Central memory CD8-positive, alpha-beta T cell (primary cell): ENCODE measurements around the gene CMSS1.

Source experiments
- ATAC-seq: fragments of 150-1000 bp; cut with Tn5 transposase; replicated peaks from 2 replicates; pipeline ENCODE4 v1.10.0; 2022; ENCODE audit warnings: mild to moderate bottlenecking, moderate FRiP score, moderate number of reproducible peaks; ENCODE audit not compliant: poor library complexity, severe bottlenecking; ENCODE audit errors: extremely low read depth
- DNase-seq, 2 donors: peaks; one replicate each; pipeline ENCODE4 v3.0.0; 2021; ENCODE audit warnings: low spot score in 2 of 2
- H3K27ac Mint-ChIP-seq: one replicate; pipeline ENCODE4 v1.8.0; 2022; ENCODE audit warnings: low read depth, mild to moderate bottlenecking, moderate library complexity, mixed read lengths
- H3K27me3 Mint-ChIP-seq: one replicate; pipeline ENCODE4 v1.8.0; 2022; ENCODE audit warnings: mixed read lengths
- H3K36me3 Mint-ChIP-seq: one replicate; pipeline ENCODE4 v1.8.0; 2022; ENCODE audit warnings: mild to moderate bottlenecking, moderate library complexity, mixed read lengths; ENCODE audit not compliant: insufficient read depth
- H3K4me1 Mint-ChIP-seq: one replicate; pipeline ENCODE4 v1.8.0; 2022; ENCODE audit warnings: mixed read lengths
- H3K4me3 Mint-ChIP-seq: one replicate; pipeline ENCODE4 v1.8.0; 2022; ENCODE audit warnings: mild to moderate bottlenecking, moderate library complexity, mixed read lengths
- H3K9me3 Mint-ChIP-seq: one replicate; pipeline ENCODE4 v1.8.0; 2022; ENCODE audit warnings: mixed read lengths

Gene CMSS1

DNA sequence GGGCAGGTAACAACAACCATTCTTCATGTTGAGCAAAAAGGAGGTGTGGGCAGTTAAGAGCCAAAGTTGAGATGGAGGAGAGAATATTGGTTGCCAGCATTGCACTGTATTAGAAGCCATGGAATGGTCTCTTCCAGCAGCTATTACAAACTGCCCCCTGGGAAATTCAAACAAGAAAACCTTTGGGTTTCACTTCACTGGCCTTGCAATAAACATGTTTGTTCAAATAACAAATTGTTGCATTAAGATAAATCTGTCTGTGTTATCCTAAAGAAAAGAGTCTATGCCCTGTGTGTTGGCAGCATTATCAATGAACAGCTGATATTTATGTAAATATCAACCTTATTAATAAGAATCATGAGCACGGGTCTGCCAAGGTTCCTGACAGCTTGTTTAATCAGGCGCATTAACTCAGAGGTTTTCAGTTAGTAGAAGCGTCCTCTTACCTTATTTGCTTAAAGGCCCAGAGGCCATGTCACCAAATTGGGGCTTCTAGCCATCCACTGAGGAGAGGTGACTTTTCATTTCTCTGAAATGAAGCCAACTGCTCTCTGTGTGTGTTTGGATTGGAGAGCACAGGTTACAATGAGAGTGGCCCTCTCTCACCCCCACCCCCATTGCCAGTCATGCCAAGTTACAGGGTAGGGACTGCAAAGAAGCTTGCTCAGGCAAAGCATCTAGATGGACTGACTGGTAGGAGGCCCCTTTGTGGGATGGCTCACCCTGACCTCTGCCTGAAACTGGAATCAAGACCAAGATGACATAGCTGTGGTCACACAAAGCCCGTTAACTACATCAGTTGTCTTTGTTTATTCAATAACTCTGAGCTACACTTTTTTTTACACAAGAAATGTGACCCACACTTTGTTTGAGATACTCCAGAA lies 286.1 kb downstream of the CMSS1 start:
- peaks cover 5% of the 10 kb centered on the region for H3K9me3 Mint-ChIP-seq
- no peaks in the 10 kb centered on the region for H3K36me3 Mint-ChIP-seq
- no peaks in the 10 kb centered on the region for H3K27me3 Mint-ChIP-seq
- ATAC-seq (no peak), DNase-seq (no peak)
- H3K27ac Mint-ChIP-seq: no peak overlapping the region
- H3K4me1 Mint-ChIP-seq: no peaks in the 10 kb centered on the region
- no peak overlapping the region for H3K4me3 Mint-ChIP-seq

DNA sequence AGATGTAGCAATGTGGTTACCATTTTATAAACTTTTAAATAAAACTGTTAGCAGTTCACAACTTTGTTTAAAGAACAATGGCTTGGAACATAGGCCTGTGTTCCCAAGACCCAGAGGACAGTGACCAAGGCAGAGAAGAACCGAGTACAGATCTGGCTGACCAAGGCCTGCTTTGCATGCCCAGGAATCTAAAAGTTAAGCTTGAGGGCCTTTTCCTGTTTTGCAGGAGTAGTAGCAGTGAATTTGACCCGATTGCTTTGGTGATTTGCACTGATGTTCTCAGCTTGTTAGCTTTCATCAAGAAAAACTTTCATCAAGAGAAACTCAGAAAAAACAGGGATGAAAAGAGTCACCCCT lies 286.8 kb downstream of the CMSS1 start:
- no peak overlapping the region for H3K4me3 Mint-ChIP-seq
- peaks cover 5% of the 10 kb centered on the region for H3K9me3 Mint-ChIP-seq
- no peaks in the 10 kb centered on the region for H3K27me3 Mint-ChIP-seq
- no peak overlapping the region for H3K27ac Mint-ChIP-seq
- DNase-seq (no peak), ATAC-seq (no peak)
- H3K4me1 Mint-ChIP-seq: no peaks in the 10 kb centered on the region
- no peaks in the 10 kb centered on the region for H3K36me3 Mint-ChIP-seq

DNA sequence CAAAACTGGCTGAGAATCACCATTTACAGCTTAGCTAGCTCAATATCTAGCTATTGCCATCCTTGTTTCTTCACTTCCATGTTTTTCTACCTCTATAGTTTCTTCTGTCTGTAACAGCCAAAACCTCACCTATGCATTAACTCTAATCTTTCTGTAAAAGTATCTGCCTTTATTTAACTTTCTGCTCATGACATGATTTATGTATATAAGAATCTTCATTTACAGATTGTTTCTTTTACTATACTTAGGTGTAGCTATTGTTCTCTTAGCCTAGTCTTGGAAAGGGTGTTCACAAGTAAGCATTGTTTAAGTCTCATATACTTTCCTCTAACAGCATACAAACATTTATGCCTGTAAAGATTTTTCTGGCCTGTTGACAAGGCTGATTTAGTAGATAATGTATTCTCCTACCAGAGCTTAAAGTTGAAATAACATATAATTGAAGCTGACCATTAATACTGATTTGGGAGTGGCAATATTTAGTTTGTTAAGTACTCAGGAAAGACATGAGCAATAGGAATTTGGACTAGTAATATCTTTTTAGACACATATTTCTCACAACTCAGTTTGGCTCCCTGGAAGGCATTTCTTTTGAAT lies 287.3 kb downstream of the CMSS1 start:
- DNase-seq: no peak
- no peaks in the 10 kb centered on the region for H3K4me1 Mint-ChIP-seq
- peaks cover 5% of the 10 kb centered on the region for H3K9me3 Mint-ChIP-seq
- H3K27me3 Mint-ChIP-seq: no peaks in the 10 kb centered on the region
- ATAC-seq: no peak
- no peak overlapping the region for H3K4me3 Mint-ChIP-seq
- H3K36me3 Mint-ChIP-seq: no peaks in the 10 kb centered on the region
- no peak overlapping the region for H3K27ac Mint-ChIP-seq

DNA sequence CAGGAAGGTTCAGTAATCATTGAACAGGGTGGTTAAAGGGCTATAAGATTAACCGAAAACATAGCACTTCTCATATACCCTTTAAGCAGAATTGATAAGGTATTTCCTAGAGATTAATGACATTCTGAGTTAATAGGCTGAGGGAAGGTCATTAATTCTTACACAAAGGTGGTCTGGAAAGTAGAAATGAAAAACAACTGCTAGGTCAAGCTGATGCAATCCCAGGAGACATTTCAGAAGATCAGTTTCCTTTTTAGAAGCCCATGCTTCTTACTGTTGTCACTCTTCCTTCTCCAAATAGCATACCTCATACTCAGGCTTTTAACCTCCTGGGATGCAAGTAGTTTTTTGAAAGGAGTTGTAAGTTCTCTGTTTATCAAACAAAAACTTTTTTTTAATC lies 287.8 kb downstream of the CMSS1 start:
- no peaks in the 10 kb centered on the region for H3K36me3 Mint-ChIP-seq
- no peaks in the 10 kb centered on the region for H3K27me3 Mint-ChIP-seq
- H3K9me3 Mint-ChIP-seq: peaks cover 5% of the 10 kb centered on the region
- H3K4me1 Mint-ChIP-seq: no peaks in the 10 kb centered on the region
- no peak for DNase-seq
- no peak overlapping the region for H3K27ac Mint-ChIP-seq
- no peak overlapping the region for H3K4me3 Mint-ChIP-seq
- ATAC-seq: no peak

DNA sequence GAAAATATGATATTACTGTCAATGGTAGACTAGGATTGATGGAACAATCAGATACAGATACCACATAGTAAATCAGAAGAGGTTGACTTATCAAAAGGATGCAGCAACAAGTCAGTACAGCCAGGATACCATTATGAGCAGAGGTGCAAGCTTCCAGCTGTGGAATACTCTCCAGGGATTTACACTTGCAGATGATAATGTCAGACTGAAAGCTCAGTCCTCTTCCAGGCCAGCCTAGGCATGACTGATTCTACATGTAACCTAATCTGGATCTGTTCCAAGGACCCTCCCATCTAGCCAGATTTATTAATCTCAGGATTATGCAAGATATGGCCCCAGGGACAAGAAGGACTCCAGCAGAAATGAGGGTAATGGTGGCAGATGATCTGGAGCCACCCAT lies 288.4 kb downstream of the CMSS1 start:
- no peak overlapping the region for H3K4me3 Mint-ChIP-seq
- ATAC-seq: no peak
- H3K4me1 Mint-ChIP-seq: no peaks in the 10 kb centered on the region
- no peak for DNase-seq
- no peak overlapping the region for H3K27ac Mint-ChIP-seq
- no peaks in the 10 kb centered on the region for H3K27me3 Mint-ChIP-seq
- peaks cover 3% of the 10 kb centered on the region for H3K9me3 Mint-ChIP-seq
- no peaks in the 10 kb centered on the region for H3K36me3 Mint-ChIP-seq

DNA sequence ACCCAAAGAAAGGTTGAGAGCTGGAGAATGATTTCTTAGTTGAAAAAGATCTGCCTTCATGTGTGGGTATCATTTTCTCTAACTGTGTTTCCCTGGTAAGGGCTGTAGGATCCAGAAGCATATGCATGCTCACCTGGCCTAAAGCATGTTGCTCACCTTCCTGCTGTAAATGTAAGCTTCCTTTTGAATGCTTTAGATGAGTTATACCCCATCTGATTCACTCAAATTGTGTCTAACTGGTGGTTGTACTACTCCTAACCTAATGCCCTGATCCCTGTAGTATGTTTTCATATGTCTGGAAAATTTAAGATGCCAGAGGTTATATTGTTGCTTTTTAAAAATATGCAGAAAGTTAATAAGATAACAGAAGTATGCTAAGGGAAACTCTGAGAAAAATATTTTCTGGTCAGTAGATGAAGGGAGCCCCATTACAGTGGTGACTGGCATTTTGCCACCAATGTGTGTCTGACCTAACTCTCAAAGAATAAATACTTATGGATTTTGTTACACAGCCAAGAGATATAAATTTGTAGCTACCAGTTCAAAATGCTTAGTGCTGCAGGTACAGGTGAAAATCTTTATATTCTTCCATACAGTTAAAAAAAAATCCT lies 289.0 kb downstream of the CMSS1 start:
- no peak overlapping the region for H3K27ac Mint-ChIP-seq
- H3K27me3 Mint-ChIP-seq: no peaks in the 10 kb centered on the region
- H3K36me3 Mint-ChIP-seq: no peaks in the 10 kb centered on the region
- no peak overlapping the region for H3K4me3 Mint-ChIP-seq
- ATAC-seq (no peak), DNase-seq (no peak)
- no peaks in the 10 kb centered on the region for H3K9me3 Mint-ChIP-seq
- no peaks in the 10 kb centered on the region for H3K4me1 Mint-ChIP-seq

DNA sequence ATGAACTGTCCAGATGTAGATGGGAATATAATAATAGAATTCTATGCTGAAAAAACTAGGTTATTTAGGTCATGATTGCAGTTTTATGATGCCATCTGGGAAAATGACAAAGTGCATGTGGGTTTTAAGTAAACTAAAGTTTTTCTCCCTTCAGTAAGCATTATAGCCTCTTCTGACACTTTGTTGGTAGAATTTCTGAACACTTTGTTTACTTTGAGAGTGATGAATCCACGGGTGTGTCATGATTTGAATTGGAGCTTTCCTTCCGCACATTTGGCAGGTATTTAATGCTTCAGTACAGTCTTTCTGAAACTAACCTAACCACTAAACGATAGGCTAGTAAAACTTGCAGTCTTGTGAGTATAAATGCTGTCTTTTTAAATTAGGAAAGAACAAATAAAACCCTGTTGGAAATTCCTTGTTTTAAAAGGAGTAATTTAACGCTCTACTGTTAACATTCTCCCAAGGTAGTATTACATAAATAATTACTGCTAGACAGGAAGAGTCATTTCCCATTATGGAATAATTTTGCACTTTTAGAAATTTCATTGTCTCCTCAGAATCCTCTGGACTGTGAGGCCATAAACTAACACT lies 289.7 kb downstream of the CMSS1 start:
- no peak for DNase-seq
- Mint-ChIP-seq H3K27me3 (no peaks in the 10 kb centered on the region), H3K4me3 (no peak overlapping the region)

DNA sequence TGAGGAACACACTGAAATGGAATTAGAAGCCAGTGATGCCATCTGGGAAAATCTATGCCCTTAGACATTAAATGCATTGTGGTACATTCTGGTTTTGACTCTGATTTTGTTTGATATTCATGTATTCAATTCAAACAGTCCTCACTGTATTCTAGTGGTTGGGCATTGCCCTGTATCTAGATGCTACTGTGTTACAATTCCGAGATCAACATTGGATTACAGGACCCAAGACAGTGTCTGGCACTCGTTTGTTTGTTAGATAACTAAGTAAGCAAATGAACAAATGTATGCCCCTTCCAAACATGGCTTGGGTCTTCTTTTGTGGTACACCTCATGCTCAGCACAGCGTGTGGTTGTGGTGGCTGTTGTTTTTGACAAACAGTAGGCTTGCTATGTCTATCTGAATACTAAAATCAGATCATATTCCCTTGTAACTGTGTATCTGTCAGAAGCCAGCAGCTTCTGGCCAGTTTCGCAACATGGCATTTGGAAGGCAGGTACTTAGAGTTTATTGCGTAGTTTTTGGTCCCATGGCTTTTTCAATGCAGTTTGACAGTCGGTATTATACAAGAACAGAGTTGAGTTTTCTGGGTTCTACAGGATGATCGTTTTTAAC lies 290.9 kb downstream of the CMSS1 start:
- ATAC-seq (no peak), DNase-seq (no peak)
- Mint-ChIP-seq H3K4me1 (no peaks in the 10 kb centered on the region), H3K27ac (no peak overlapping the region), H3K9me3 (no peaks in the 10 kb centered on the region), H3K27me3 (no peaks in the 10 kb centered on the region), H3K4me3 (no peak overlapping the region), H3K36me3 (no peaks in the 10 kb centered on the region)

More for the DNA sequence above, 289.7 kb downstream of the CMSS1 start:
- no peaks in the 10 kb centered on the region for H3K4me1 Mint-ChIP-seq
- H3K27ac Mint-ChIP-seq: no peak overlapping the region
- ATAC-seq: no peak
- no peaks in the 10 kb centered on the region for H3K36me3 Mint-ChIP-seq
- no peaks in the 10 kb centered on the region for H3K9me3 Mint-ChIP-seq

DNA sequence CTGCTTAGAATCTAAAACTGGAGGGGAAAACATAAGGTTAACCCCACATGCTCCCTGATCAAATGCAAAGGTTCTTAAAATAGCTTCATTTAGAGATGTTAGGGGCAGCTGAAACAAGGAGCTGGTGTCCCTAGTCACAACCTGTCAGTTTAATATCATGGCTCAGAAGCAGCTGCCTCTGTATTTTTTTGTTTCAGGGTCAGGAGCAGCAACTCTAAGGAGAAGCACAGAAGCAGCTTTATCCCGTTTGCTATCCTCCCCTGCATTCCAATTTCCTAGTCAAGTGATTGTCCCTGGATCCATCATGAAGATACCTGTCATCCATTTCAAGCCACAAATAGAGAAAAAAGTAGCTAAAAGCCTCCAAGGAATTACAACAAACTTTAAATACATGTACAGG lies 292.5 kb downstream of the CMSS1 start:
- no peak for ATAC-seq
- no peaks in the 10 kb centered on the region for H3K36me3 Mint-ChIP-seq
- H3K4me3 Mint-ChIP-seq: no peak overlapping the region
- H3K4me1 Mint-ChIP-seq: no peaks in the 10 kb centered on the region
- DNase-seq: no peak
- no peak overlapping the region for H3K27ac Mint-ChIP-seq
- H3K9me3 Mint-ChIP-seq: no peaks in the 10 kb centered on the region
- H3K27me3 Mint-ChIP-seq: no peaks in the 10 kb centered on the region

DNA sequence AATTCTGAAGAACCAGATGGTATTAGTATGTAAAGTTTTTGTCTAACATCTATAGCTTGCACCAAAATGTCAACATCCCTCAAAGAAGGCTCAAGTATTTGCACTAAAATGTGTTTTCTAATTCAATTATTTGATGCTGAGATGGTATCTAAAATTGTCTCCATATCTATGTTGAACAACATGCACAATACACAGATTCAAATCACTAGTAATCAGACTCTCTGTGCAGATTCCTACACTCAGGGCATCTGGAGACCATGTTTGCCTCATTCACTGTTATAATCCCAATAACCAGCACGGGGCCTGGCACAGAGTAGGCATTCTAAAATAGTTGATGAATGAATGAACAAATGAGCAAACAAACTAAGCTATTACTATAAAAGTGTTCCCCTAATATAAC lies 294.1 kb downstream of the CMSS1 start:
- Mint-ChIP-seq H3K4me1 (no peaks in the 10 kb centered on the region), H3K4me3 (no peak overlapping the region), H3K27ac (no peak overlapping the region), H3K36me3 (no peaks in the 10 kb centered on the region), H3K27me3 (no peaks in the 10 kb centered on the region), H3K9me3 (no peaks in the 10 kb centered on the region)
- ATAC-seq (no peak), DNase-seq (no peak)

DNA sequence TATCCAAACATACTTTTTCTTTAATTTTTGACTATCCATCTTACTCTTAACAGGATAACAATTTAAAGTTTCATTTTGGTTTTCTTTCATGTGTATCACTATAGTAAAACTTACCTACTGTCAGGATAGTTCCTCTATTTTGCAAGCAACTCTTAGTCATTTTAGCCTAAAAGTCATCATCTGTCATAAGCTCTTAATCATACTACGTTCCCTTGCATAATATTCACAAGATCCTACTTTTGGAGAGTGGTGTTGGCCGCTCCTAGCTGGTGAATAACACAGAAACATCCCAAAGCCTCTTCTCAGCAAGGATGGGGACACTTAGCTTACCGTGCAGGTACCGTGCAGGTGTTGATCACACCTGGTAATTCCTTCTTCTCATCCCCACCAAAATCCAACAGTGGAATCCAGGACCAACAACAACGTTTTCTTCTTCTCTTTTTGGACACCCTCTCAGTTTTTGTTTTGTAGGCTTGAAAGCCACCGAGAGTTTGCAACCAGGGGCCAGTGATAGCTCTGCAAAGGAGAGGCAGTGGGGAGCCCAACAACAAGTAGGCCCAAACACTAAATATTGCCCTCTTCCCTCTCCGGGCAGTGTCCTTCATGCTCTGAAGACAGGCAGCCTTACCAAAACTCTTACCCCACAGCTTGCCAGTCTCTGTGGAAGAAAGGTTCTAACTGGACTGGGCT lies 296.2 kb downstream of the CMSS1 start:
- no peak overlapping the region for H3K27ac Mint-ChIP-seq
- no peaks in the 10 kb centered on the region for H3K9me3 Mint-ChIP-seq
- no peak for DNase-seq
- no peaks in the 10 kb centered on the region for H3K36me3 Mint-ChIP-seq
- no peak overlapping the region for H3K4me3 Mint-ChIP-seq
- H3K4me1 Mint-ChIP-seq: no peaks in the 10 kb centered on the region
- no peaks in the 10 kb centered on the region for H3K27me3 Mint-ChIP-seq
- no peak for ATAC-seq

DNA sequence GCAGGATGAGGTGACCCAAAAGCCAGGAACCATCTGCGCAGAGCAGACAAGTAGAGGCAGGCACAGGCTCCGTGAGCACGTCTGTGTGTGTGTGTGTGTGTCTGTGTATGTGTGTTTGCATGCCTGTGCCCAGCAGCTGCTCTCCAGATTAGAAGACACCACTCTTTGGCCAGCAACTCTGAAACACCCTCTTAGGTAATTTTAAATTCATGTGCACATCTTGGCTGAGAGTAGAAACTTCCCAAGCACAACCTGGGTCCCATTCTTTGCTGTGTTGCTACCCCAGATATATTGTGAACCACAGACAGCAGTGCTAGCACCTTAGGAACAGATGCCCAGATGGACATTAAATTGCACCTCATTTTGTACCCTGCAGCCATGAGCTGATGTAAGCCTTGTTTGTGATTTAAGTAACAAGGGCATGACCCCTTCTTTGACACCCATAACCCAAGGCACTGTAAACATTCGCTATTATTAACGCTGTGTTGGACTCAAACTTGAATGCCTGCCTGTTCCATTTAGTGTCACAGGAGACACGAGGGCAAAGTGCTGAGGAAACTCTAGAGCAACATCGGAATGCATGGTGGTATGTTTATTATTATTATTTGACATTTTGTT lies 296.9 kb downstream of the CMSS1 start, which contains the start of gene FILIP1L:
Gene FILIP1L (minus strand): TSS at position 89 of the 618 bp plus-strand sequence.
- Mint-ChIP-seq H3K27ac (no peak within 1 kb of the TSS), H3K27me3 (no peaks in the 10 kb centered on the region), H3K9me3 (no peaks in the 10 kb centered on the region), H3K4me3 (no peak within 1 kb of the TSS), H3K36me3 (no peaks in the 10 kb centered on the region), H3K4me1 (no peaks in the 10 kb centered on the region)
- DNase-seq (no peak), ATAC-seq (no peak)
